ENCODE results near the gene RIPK4.
"Not testable (repeated sequence)": the region's sequence is repeated elsewhere in the genome, so short reads cannot be mapped to it uniquely, and the experiment has no call there.

RIPK4 gene

GRCh38 chr21:41695513-41695912 is 71.3 kb downstream of the RIPK4 start:
- Histone ChIP-seq H3K4me3 (ENCODE audit: insufficient read depth, low read depth, low read length) (no peak overlapping the region), H3K9me3 (ENCODE audit: control insufficient read depth, low read length) (no peaks in the 10 kb centered on the region), H3K27ac (ENCODE audit: insufficient read depth, low read depth, low read length, poor library complexity, severe bottlenecking) (no peak overlapping the region), H3K4me1 (ENCODE audit: control insufficient read depth, insufficient read depth, low read length) (no peaks in the 10 kb centered on the region), H3K36me3 (ENCODE audit: control insufficient read depth, insufficient read depth, low read length) (no peaks in the 10 kb centered on the region), H3K27me3 (ENCODE audit: control insufficient read depth, insufficient read depth, low read length, poor library complexity, severe bottlenecking) (no peaks in the 10 kb centered on the region)
- WGBS, 2 experiments: 83 to 91% methylated on average over 2 of the region's 2 CpGs

GRCh38 chr21:41694042-41694441 is 72.8 kb downstream of the RIPK4 start:
- 85 to 87% methylated on average over 4 of the region's 4 CpGs for WGBS, 2 experiments
- H3K4me3 ChIP-seq (ENCODE audit: insufficient read depth, low read depth, low read length): not testable (repeated sequence)

GRCh38 chr21:41692185-41692565 is 74.7 kb downstream of the RIPK4 start:
- WGBS, 2 experiments: 93 to 94% methylated on average over 10 of the region's 10 CpGs
- H3K27me3 ChIP-seq (ENCODE audit: control insufficient read depth, insufficient read depth, low read length, poor library complexity, severe bottlenecking): no peaks in the 10 kb centered on the region
- no peak overlapping the region for H3K4me3 ChIP-seq (ENCODE audit: insufficient read depth, low read depth, low read length)
- H3K4me1 ChIP-seq (ENCODE audit: control insufficient read depth, insufficient read depth, low read length): no peaks in the 10 kb centered on the region
- no peaks in the 10 kb centered on the region for H3K9me3 ChIP-seq (ENCODE audit: control insufficient read depth, low read length)
- H3K27ac ChIP-seq (ENCODE audit: insufficient read depth, low read depth, low read length, poor library complexity, severe bottlenecking): no peak overlapping the region
- H3K36me3 ChIP-seq (ENCODE audit: control insufficient read depth, insufficient read depth, low read length): no peaks in the 10 kb centered on the region

More at GRCh38 chr21:41694042-41694441, 72.8 kb downstream of the RIPK4 start:
- H3K9me3 ChIP-seq (ENCODE audit: control insufficient read depth, low read length); H3K27ac ChIP-seq (ENCODE audit: insufficient read depth, low read depth, low read length, poor library complexity, severe bottlenecking); H3K4me1 ChIP-seq (ENCODE audit: control insufficient read depth, insufficient read depth, low read length); H3K36me3 ChIP-seq (ENCODE audit: control insufficient read depth, insufficient read depth, low read length); H3K27me3 ChIP-seq (ENCODE audit: control insufficient read depth, insufficient read depth, low read length, poor library complexity, severe bottlenecking): not testable (repeated sequence)

GRCh38 chr21:41691205-41692184 is 75.4 kb downstream of the RIPK4 start:
- Histone ChIP-seq H3K27ac (ENCODE audit: insufficient read depth, low read depth, low read length, poor library complexity, severe bottlenecking) (no peak overlapping the region), H3K27me3 (ENCODE audit: control insufficient read depth, insufficient read depth, low read length, poor library complexity, severe bottlenecking) (no peaks in the 10 kb centered on the region), H3K9me3 (ENCODE audit: control insufficient read depth, low read length) (no peaks in the 10 kb centered on the region), H3K4me1 (ENCODE audit: control insufficient read depth, insufficient read depth, low read length) (no peaks in the 10 kb centered on the region), H3K36me3 (ENCODE audit: control insufficient read depth, insufficient read depth, low read length) (no peaks in the 10 kb centered on the region), H3K4me3 (ENCODE audit: insufficient read depth, low read depth, low read length) (no peak overlapping the region)
- WGBS, 2 experiments: 88 to 89% methylated on average over 12 of the region's 12 CpGs
